ENCODE results near the gene ZCCHC8. TPM values are rescaled to one million over a fixed set of nuclear protein-coding genes. Genes with fewer than 3 reads are reported as not detected.

The ZCCHC8 gene
- total and polyA plus RNA-seq, 2 donors (not counting 1 experiment from before 2014, with no cell fraction given): 30.0 to 56.2 TPM

DNA sequence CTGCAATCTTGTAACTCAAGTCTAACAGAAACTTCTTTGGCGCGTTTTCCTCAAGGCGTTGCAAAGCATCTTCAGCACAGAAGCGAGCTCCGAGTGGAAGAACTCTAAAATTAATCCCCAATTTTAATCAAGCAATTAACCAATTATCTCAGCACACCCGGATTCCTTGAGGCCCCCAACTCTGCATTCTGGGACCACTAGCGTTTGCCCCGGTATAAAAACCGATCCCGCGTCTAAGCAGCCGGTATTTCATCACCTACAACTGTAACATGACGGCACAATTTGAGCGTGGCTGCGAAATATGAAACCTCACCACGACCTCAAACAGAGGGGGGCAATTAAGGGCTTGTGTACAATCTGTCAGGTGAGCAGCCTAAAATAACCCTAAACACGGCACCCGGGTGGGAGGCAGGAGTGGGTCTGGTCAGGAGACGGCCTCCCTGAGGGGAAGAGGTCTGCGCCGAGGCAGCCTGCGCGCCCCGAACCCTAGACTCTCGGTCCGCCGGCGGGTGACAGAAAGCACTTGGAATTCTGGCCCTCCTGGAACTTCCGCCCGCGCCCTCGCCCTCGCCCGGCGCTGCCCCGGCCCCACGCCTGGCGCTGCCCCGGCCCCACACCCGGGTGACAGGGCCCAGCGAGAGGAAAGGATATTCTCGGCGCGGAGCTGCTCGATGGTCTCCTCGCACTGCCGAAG lies 594 bp downstream of the ZCCHC8 start:
- ChIA-PET POLR2A (interaction anchor here (0.5 to 4.1 kb wide), 9 partner anchors 8 to 1101 kb away, joined by 3 to 63 read pairs (median 4); partner anchors contain the start of genes KNTC1, MPHOSPH9, MTRFR and RSRC2), CTCF (interaction anchor here (0.6 to 2.7 kb wide), 7 partner anchors 27 to 1080 kb away, joined by 3 to 13 read pairs (median 8); partner anchors contain the start of genes KNTC1 and RSRC2)
- intact Hi-C loops (cut with micrococcal nuclease): loop anchor here (1.0 to 10.0 kb wide), 4 partner anchors 252 to 865 kb away; partner anchors contain the start of genes DENR, OGFOD2, SBNO1 and SETD1B
- ATAC-seq (ENCODE audit: low read depth) (peak; percentile 11), DNase-seq (no peak)
- Histone ChIP-seq H3K79me2 (ENCODE audit: control insufficient read depth, insufficient read depth, low read length) (peaks cover 42% of the 10 kb centered on the region), H4K20me1 (ENCODE audit: control insufficient read depth, insufficient read depth, low read length, poor library complexity, severe bottlenecking) (no peaks in the 10 kb centered on the region), H3K4me3 (ENCODE audit: control extremely low read depth in 1 of 5, extremely low read depth in 1 of 5, insufficient read depth in 1 of 5, low read depth in 2 of 5, low read length in 4 of 5) (peak overlapping the region; percentile 71 to 93 (median 84)), H3K4me1 (ENCODE audit: control insufficient read depth in 2 of 2, insufficient read depth in 2 of 2, low read length in 2 of 2) (peaks cover 15 to 31% of the 10 kb centered on the region in 2 donors), H2AFZ (ENCODE audit: insufficient read depth, low read depth, low read length, poor library complexity, severe bottlenecking) (peak overlapping the region; percentile 95), H3K27me3 (replicated peaks in 1 of 4; ENCODE audit: control extremely low read depth in 1 of 4, control insufficient read depth in 3 of 4, insufficient read depth in 4 of 4, low read length in 3 of 4) (no peaks in the 10 kb centered on the region), H3K4me2 (replicated peaks; ENCODE audit: low read depth, low read length, poor library complexity, severe bottlenecking) (peak overlapping the region; percentile 80), H3K9me3 (ENCODE audit: control extremely low read depth in 1 of 3, control insufficient read depth in 2 of 3, insufficient read depth in 1 of 3, low read length in 2 of 3) (no peaks in the 10 kb centered on the region), H3K36me3 (replicated peaks in 1 of 2; ENCODE audit: control extremely low read depth in 1 of 2, control insufficient read depth in 1 of 2, extremely low read depth in 1 of 2, insufficient read depth in 2 of 2, low read length in 1 of 2) (peaks cover 1 to 24% of the 10 kb centered on the region in 2 experiments), H3K27ac (ENCODE audit: low read length in 2 of 2) (peak overlapping the region; percentile 79 to 93), H3K9ac (ENCODE audit: low read length) (peak overlapping the region; percentile 91)
- H3K4me1 Mint-ChIP-seq: peaks cover 36% of the 10 kb centered on the region
- no peaks in the 10 kb centered on the region for H3K9me3 Mint-ChIP-seq (ENCODE audit: insufficient read depth)
- H3K27me3 Mint-ChIP-seq: no peaks in the 10 kb centered on the region
- TF ChIP-seq, protein P1, sequence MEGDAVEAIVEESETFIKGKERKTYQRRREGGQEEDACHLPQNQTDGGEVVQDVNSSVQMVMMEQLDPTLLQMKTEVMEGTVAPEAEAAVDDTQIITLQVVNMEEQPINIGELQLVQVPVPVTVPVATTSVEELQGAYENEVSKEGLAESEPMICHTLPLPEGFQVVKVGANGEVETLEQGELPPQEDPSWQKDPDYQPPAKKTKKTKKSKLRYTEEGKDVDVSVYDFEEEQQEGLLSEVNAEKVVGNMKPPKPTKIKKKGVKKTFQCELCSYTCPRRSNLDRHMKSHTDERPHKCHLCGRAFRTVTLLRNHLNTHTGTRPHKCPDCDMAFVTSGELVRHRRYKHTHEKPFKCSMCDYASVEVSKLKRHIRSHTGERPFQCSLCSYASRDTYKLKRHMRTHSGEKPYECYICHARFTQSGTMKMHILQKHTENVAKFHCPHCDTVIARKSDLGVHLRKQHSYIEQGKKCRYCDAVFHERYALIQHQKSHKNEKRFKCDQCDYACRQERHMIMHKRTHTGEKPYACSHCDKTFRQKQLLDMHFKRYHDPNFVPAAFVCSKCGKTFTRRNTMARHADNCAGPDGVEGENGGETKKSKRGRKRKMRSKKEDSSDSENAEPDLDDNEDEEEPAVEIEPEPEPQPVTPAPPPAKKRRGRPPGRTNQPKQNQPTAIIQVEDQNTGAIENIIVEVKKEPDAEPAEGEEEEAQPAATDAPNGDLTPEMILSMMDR (IDR thresholded peaks at IDR 0.05): no peak
- no peak for TF ChIP-seq EZH2 (IDR thresholded peaks at IDR 0.05; ENCODE audit: borderline replicate concordance, insufficient read depth, low read depth, low read length, poor library complexity, severe bottlenecking)
- H3K27ac Mint-ChIP-seq: peak overlapping the region; percentile 87
- H3K4me3 Mint-ChIP-seq: peak overlapping the region; percentile 83
- WGBS (ENCODE audit: insufficient coverage): under 1% methylated on average over 43 of the region's 47 CpGs

DNA sequence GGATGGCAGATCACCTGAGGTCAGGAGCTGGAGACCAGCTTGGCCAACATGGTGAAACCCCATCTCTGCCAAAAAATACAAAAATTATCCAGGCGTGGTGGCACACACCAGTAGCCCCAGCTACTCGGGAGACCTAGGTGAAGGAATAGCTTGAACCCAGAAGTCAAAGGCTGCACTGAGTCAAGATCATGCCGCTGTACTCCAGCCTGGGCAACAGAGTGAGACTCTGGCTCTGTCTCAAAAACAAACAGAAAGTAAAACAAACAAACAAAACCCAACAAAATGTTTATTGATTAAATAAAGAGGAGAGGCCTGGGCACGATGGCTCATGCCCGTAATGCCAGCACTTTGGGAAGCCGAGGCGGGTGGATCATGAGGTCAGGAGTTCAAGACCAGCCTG lies 5.5 kb downstream of the ZCCHC8 start:
- no peak overlapping the region for H3K9ac ChIP-seq (ENCODE audit: low read length)
- peaks cover 3 to 18% of the 10 kb centered on the region in 2 donors for H3K4me1 ChIP-seq (ENCODE audit: control insufficient read depth in 2 of 2, insufficient read depth in 2 of 2, low read length in 2 of 2)
- ATAC-seq (ENCODE audit: low read depth) (no peak), DNase-seq (no peak)
- ChIA-PET POLR2A (interaction anchor here (0.6 kb wide), 1 partner anchor 464 kb away, joined by 4 read pairs; no protein-coding TSS in a partner anchor), CTCF (interaction anchor here (1.8 kb wide), 1 partner anchor 96 kb away, joined by 5 read pairs; no protein-coding TSS in a partner anchor)
- H3K4me2 ChIP-seq (replicated peaks; ENCODE audit: low read depth, low read length, poor library complexity, severe bottlenecking): no peak overlapping the region
- no peak overlapping the region for H2AFZ ChIP-seq (ENCODE audit: insufficient read depth, low read depth, low read length, poor library complexity, severe bottlenecking)
- H3K27me3 ChIP-seq (replicated peaks in 1 of 4; ENCODE audit: control extremely low read depth in 1 of 4, control insufficient read depth in 3 of 4, insufficient read depth in 4 of 4, low read length in 3 of 4): no peaks in the 10 kb centered on the region
- WGBS (ENCODE audit: insufficient coverage): 78% methylated on average over 5 of the region's 7 CpGs
- H4K20me1 ChIP-seq (ENCODE audit: control insufficient read depth, insufficient read depth, low read length, poor library complexity, severe bottlenecking): peaks cover 6% of the 10 kb centered on the region
- H3K27ac ChIP-seq (ENCODE audit: low read length in 2 of 2): no peak overlapping the region
- Mint-ChIP-seq H3K4me3 (no peak overlapping the region), H3K4me1 (peaks cover 31% of the 10 kb centered on the region), H3K27me3 (no peaks in the 10 kb centered on the region), H3K9me3 (ENCODE audit: insufficient read depth) (no peaks in the 10 kb centered on the region), H3K27ac (no peak overlapping the region)
- H3K79me2 ChIP-seq (ENCODE audit: control insufficient read depth, insufficient read depth, low read length): peaks cover 81% of the 10 kb centered on the region
- no peak for TF ChIP-seq EZH2 (IDR thresholded peaks at IDR 0.05; ENCODE audit: borderline replicate concordance, insufficient read depth, low read depth, low read length, poor library complexity, severe bottlenecking)
- TF ChIP-seq, protein P1 (IDR thresholded peaks at IDR 0.05): no peak
- H3K36me3 ChIP-seq (replicated peaks in 1 of 2; ENCODE audit: control extremely low read depth in 1 of 2, control insufficient read depth in 1 of 2, extremely low read depth in 1 of 2, insufficient read depth in 2 of 2, low read length in 1 of 2): peaks cover 9 to 27% of the 10 kb centered on the region in 2 experiments
- no peaks in the 10 kb centered on the region for H3K9me3 ChIP-seq (ENCODE audit: control extremely low read depth in 1 of 3, control insufficient read depth in 2 of 3, insufficient read depth in 1 of 3, low read length in 2 of 3)
- no peak overlapping the region for H3K4me3 ChIP-seq (ENCODE audit: control extremely low read depth in 1 of 5, extremely low read depth in 1 of 5, insufficient read depth in 1 of 5, low read depth in 2 of 5, low read length in 4 of 5)
- intact Hi-C loops (cut with micrococcal nuclease): no loop called here

Data from B cell (primary cell).